GM12801 (cell line): ENCODE data around the gene FXR1.

Source experiments
- CTCF ChIP-seq: IDR thresholded peaks from one replicate; pipeline ENCODE4 v1.5.1; 2011; ENCODE audit warnings: control low read depth; ENCODE audit not compliant: insufficient read length; ENCODE audit errors: extremely low read depth

Gene FXR1

GRCh38 chr3:181030948-181031347 is 118.5 kb downstream of the FXR1 start:
- TF ChIP-seq CTCF = no peak
